OCI-LY7 (cell line): ENCODE data around the gene WDR5B. TPM values are rescaled to one million over a fixed set of nuclear protein-coding genes. Genes with fewer than 3 reads are reported as not detected.

Source experiments
- BruUV-seq: library from RNA; stranded (reverse); fragments of 400-500 nt; replicated peaks from 2 replicates; lab custom pipeline; 2021; lab: Mats Ljungman, UMichigan
- CTCF ChIA-PET: fragments of 300-600 bp; sonication (Branson Sonifier 250); formaldehyde crosslinking; loops from one replicate; lab custom pipeline; 2022; ENCODE audit warnings: antibody characterized with exemption; ENCODE audit not compliant: unreplicated experiment; lab: Charles Lee
- POLR2A ChIA-PET: fragments of 300-600 bp; sonication (Branson Sonifier 250); formaldehyde crosslinking; loops from one replicate; lab custom pipeline; 2022; ENCODE audit warnings: antibody characterized with exemption; lab: Charles Lee
- DNase-seq: peaks from one replicate; pipeline ENCODE4 v3.0.0-alpha.2; 2015; ENCODE audit warnings: low spot score
- H2AFZ ChIP-seq: fragments of 200-600 bp; sonication (generic), shearing (Covaris generic); 2 replicates; pipeline ENCODE4 v1.6.1; 2014; ENCODE audit warnings: mild to moderate bottlenecking, antibody characterized with exemption, low read length, moderate library complexity
- H3K27ac ChIP-seq: fragments of 200-600 bp; sonication (generic); 2 replicates; pipeline ENCODE4 v1.5.1; 2014; ENCODE audit warnings: mixed run types, low read depth, mild to moderate bottlenecking, moderate library complexity, low read length, inconsistent platforms; ENCODE audit not compliant: poor library complexity, severe bottlenecking
- H3K36me3 ChIP-seq: fragments of 200-600 bp; sonication (generic); 2 replicates; pipeline ENCODE4 v1.6.1; 2014; ENCODE audit warnings: mild to moderate bottlenecking, antibody characterized with exemption, low read length, moderate library complexity, mixed read lengths; ENCODE audit not compliant: insufficient read depth
- H3K4me1 ChIP-seq: fragments of 200-600 bp; sonication (generic); 2 replicates; pipeline ENCODE4 v1.5.1; 2014; ENCODE audit warnings: mild to moderate bottlenecking, low read length; ENCODE audit not compliant: insufficient read depth, poor library complexity, severe bottlenecking
- H3K4me2 ChIP-seq: fragments of 200-600 bp; sonication (generic); 2 replicates; pipeline ENCODE4 v1.6.1; 2014; ENCODE audit warnings: mild to moderate bottlenecking, low read length
- H3K4me3 ChIP-seq: fragments of 200-600 bp; sonication (generic); 2 replicates; pipeline ENCODE4 v1.5.1; 2014; ENCODE audit warnings: mild to moderate bottlenecking, low read depth, low read length; ENCODE audit not compliant: poor library complexity, severe bottlenecking
- H3K79me2 ChIP-seq: fragments of 200-600 bp; sonication (generic); 2 replicates; pipeline ENCODE4 v1.6.1; 2016; ENCODE audit warnings: low read depth, mild to moderate bottlenecking, low read length, moderate library complexity, mixed read lengths; ENCODE audit not compliant: insufficient read depth
- H3K9me2 ChIP-seq: fragments of 200-600 bp; sonication (generic); 2 replicates; pipeline ENCODE4 v1.6.1; 2016; ENCODE audit warnings: mild to moderate bottlenecking, low read length, mixed read lengths; ENCODE audit not compliant: insufficient read depth
- H3K9me3 ChIP-seq: fragments of 200-600 bp; sonication (generic); 2 replicates; pipeline ENCODE4 v1.6.1; 2014; ENCODE audit warnings: mild to moderate bottlenecking, mixed run types, low read length, mixed read lengths
- H4K20me1 ChIP-seq: fragments of 200-600 bp; sonication (generic); 2 replicates; pipeline ENCODE4 v1.6.1; 2014; ENCODE audit warnings: mild to moderate bottlenecking, antibody characterized with exemption, low read length, moderate library complexity, mixed read lengths; ENCODE audit not compliant: insufficient read depth
- EZH2phosphoT487 ChIP-seq: fragments of 200-600 bp; sonication (generic); IDR thresholded peaks from 2 replicates; pipeline ENCODE4 v1.6.1; 2018; ENCODE audit warnings: low read depth, borderline replicate concordance, mild to moderate bottlenecking, mixed run types, antibody characterized with exemption, low read length, moderate library complexity, mixed read lengths
- intact Hi-C: fragments of 100-400 bp; cut with micrococcal nuclease; formaldehyde crosslinking; loops from one replicate; pipeline ENCODE4 v1.10.0; 2022; ENCODE audit not compliant: unreplicated experiment
- total RNA-seq, 2 experiments: library from RNA; depleted of rRNA in 1 of 2; stranded (reverse); fragments of >200 nt in 1 of 2; shearing (Covaris generic) in 1 of 2; gene quantifications; 2 replicates each; pipeline ENCODE4 v1.2.3, GENCODE V29; 2014 to 2022
- TF ChIP-seq, protein P1 (sequence below): fragments of 200-600 bp; sonication (generic); conservative IDR thresholded peaks from 2 replicates; pipeline ENCODE4 v1.5.1; 2014; ENCODE audit warnings: mild to moderate bottlenecking, antibody characterized with exemption, low read length, moderate library complexity, mixed read lengths

Gene WDR5B
- total RNA-seq, 2 experiments from 2014 or later, result 6.3 to 8.3 TPM

DNA sequence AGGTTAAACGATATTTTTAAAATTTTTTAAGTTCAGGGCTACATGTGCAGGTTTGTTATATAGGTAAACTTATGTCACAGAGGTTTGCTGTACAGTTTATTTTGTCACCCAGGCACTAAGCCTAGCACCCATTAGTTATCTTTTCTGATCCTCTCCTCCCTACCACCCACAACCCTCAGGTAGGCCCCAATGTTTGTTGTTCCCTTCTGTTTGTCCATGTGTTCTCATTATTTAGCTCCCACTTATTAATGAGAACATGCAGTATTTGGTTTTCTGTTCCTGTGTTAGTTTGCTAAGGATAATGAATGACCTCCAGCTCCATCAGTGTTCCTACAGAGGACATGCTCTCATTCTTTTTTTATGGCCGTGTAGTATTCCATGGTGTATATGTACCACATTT, 16.9 kb downstream of the WDR5B start:
- Histone ChIP-seq H3K9me3 (no peaks in the 10 kb centered on the region), H3K4me3 (no peak overlapping the region), H4K20me1 (no peaks in the 10 kb centered on the region), H3K4me2 (no peak overlapping the region), H3K79me2 (no peaks in the 10 kb centered on the region), H3K27ac (no peak overlapping the region), H3K4me1 (no peaks in the 10 kb centered on the region), H3K9me2 (no peaks in the 10 kb centered on the region), H3K36me3 (peaks cover 11% of the 10 kb centered on the region; the same call in 1 of the 2 replicates), H2AFZ (no peak overlapping the region)
- TF ChIP-seq, protein P1, sequence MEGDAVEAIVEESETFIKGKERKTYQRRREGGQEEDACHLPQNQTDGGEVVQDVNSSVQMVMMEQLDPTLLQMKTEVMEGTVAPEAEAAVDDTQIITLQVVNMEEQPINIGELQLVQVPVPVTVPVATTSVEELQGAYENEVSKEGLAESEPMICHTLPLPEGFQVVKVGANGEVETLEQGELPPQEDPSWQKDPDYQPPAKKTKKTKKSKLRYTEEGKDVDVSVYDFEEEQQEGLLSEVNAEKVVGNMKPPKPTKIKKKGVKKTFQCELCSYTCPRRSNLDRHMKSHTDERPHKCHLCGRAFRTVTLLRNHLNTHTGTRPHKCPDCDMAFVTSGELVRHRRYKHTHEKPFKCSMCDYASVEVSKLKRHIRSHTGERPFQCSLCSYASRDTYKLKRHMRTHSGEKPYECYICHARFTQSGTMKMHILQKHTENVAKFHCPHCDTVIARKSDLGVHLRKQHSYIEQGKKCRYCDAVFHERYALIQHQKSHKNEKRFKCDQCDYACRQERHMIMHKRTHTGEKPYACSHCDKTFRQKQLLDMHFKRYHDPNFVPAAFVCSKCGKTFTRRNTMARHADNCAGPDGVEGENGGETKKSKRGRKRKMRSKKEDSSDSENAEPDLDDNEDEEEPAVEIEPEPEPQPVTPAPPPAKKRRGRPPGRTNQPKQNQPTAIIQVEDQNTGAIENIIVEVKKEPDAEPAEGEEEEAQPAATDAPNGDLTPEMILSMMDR, result no peak
- TF ChIP-seq EZH2phosphoT487, result no peak
- CTCF ChIA-PET, result no interaction called here
- intact Hi-C loops, result no loop called here
- no peak for DNase-seq
- POLR2A ChIA-PET, result no interaction called here
- no TSS peak for BruUV-seq

DNA sequence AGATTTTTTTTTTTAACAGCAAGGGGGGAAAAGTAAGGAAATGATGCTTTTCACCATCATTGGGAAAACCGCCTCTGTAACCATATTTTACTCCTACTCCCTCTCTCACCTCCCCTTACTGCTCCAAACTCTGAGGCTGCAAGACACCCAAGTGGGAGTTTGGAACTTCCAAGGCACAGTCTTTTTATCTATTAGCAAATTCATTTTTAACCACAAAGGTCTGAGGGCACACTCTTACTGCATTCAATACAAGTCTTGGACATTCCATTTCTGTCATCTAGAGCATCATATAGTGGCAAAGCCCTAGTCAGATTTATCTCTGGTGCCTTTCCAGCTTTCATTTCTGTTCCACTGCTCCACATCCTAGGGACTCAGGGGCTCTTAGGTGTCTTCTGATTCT, 18.7 kb downstream of the WDR5B start:
- BruUV-seq, result no TSS peak
- H3K79me2 ChIP-seq, result no peaks in the 10 kb centered on the region
- H2AFZ ChIP-seq, result no peak overlapping the region
- CTCF ChIA-PET, result no interaction called here
- no peak for DNase-seq
- H3K9me2 ChIP-seq, result no peaks in the 10 kb centered on the region
- no peak overlapping the region for H3K4me3 ChIP-seq
- H3K27ac ChIP-seq, result no peak overlapping the region
- H3K4me1 ChIP-seq, result no peaks in the 10 kb centered on the region
- peaks cover 12% of the 10 kb centered on the region; the same call in 1 of the 2 replicates for H3K36me3 ChIP-seq
- no peak overlapping the region for H3K4me2 ChIP-seq
- no peaks in the 10 kb centered on the region for H3K9me3 ChIP-seq
- 0 out of 2 replicates have a peak, but pooled peaks cover 5% of the 10 kb centered on the region for H4K20me1 ChIP-seq
- TF ChIP-seq, protein P1, result no peak
- TF ChIP-seq EZH2phosphoT487, result no peak
- POLR2A ChIA-PET, result interaction anchor here (0.5 kb wide), 1 partner anchor 20 kb away, joined by 3 read pairs; no protein-coding TSS in a partner anchor
- intact Hi-C loops, result no loop called here

DNA sequence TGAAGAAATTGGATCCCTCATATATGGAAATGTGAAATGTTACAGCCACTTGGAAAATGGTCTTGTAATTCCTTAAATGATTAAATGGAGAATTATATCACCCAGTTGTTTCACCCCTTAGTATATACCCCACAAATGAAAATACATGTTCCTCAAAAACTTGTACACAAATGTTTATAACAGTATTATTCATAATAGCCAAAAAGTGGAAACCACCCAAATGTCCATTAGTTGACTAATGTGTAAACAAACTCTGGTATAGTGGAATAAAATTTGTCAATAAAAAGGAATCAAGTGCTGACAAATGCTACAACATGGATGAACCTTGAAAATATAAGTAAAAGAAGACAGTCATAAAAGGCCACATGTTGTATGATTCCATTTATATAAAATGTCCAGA, 19.4 kb downstream of the WDR5B start:
- Histone ChIP-seq H4K20me1 (0 out of 2 replicates have a peak, but pooled peaks cover 5% of the 10 kb centered on the region), H3K9me2 (no peaks in the 10 kb centered on the region), H3K36me3 (peaks cover 12% of the 10 kb centered on the region; the same call in 1 of the 2 replicates), H3K4me2 (no peak overlapping the region), H3K4me3 (no peak overlapping the region), H3K4me1 (no peaks in the 10 kb centered on the region), H2AFZ (no peak overlapping the region), H3K9me3 (no peaks in the 10 kb centered on the region), H3K27ac (no peak overlapping the region), H3K79me2 (no peaks in the 10 kb centered on the region)
- CTCF ChIA-PET, result no interaction called here
- intact Hi-C loops, result no loop called here
- no TSS peak for BruUV-seq
- DNase-seq, result no peak
- POLR2A ChIA-PET, result no interaction called here
- TF ChIP-seq, protein P1, result no peak
- no peak for TF ChIP-seq EZH2phosphoT487
